NCI-H1436 (cell line): Measurements from ENCODE around the gene TRIM63.

Experiments used
- DNase-seq: peaks from one replicate; lab custom pipeline; 2025; lab: John Stamatoyannopoulos, UW

Gene TRIM63

GRCh38 chr1:26055041-26055440 lies 12.4 kb downstream of the TRIM63 start:
- no peak for DNase-seq

GRCh38 chr1:26053718-26054560 lies 13.5 kb downstream of the TRIM63 start:
- DNase-seq, result no peak

GRCh38 chr1:26050248-26050640 lies 17.2 kb downstream of the TRIM63 start:
- DNase-seq, result no peak

- no peak for DNase-seq
Observed at GRCh38 chr1:26049531-26050247, 17.7 kb downstream of the TRIM63 start.

- no peak for DNase-seq
Observed at GRCh38 chr1:26047278-26047874, 20.1 kb downstream of the TRIM63 start.

- DNase-seq, result no peak
Observed at GRCh38 chr1:26046246-26047095, 21.0 kb downstream of the TRIM63 start.

GRCh38 chr1:26045722-26046245 lies 21.6 kb downstream of the TRIM63 start, which contains the start of gene SLC30A2:
Gene SLC30A2, minus strand, starts transcription at chr1:26046118. Its CDS starts 222 bp downstream, at chr1:26045896.
- DNase-seq, result no peak

GRCh38 chr1:26044971-26045721 lies 22.3 kb downstream of the TRIM63 start:
- DNase-seq, result no peak

- no peak for DNase-seq
Observed at GRCh38 chr1:26044414-26044813, 23.0 kb downstream of the TRIM63 start.

GRCh38 chr1:26043765-26044164 lies 23.7 kb downstream of the TRIM63 start:
- DNase-seq, result no peak

GRCh38 chr1:26041978-26042377 lies 25.5 kb downstream of the TRIM63 start:
- no peak for DNase-seq

- no peak for DNase-seq
Observed at GRCh38 chr1:26041401-26041800, 26.0 kb downstream of the TRIM63 start.

GRCh38 chr1:26038904-26039303 lies 28.5 kb downstream of the TRIM63 start:
- DNase-seq, result no peak

GRCh38 chr1:26038477-26038876 lies 29.0 kb downstream of the TRIM63 start:
- DNase-seq, result no peak

- DNase-seq, result no peak
Observed at GRCh38 chr1:26037904-26038303, 29.5 kb downstream of the TRIM63 start.

- DNase-seq, result no peak
Observed at GRCh38 chr1:26036756-26037281, 30.6 kb downstream of the TRIM63 start.

- DNase-seq, result peak; percentile 47
Observed at GRCh38 chr1:26035959-26036755, 31.3 kb downstream of the TRIM63 start.

- DNase-seq, result peak; percentile 94
Observed at GRCh38 chr1:26035203-26035958, 32.0 kb downstream of the TRIM63 start.
